Cardiac muscle cell (in vitro differentiated cells and primary cell): ENCODE data around the gene GSTP1. TPM values are rescaled to one million over a fixed set of nuclear protein-coding genes. Genes with fewer than 3 reads are reported as not detected.

Experiments
- DNase-seq, 2 donors: peaks; one replicate each; pipeline versions ENCODE4 v3.0.0 to v3.0.0-alpha.2; 2010 to 2017; ENCODE audit warnings: low read depth in 1 of 2, low spot score in 1 of 2
- H3K27ac ChIP-seq: fragments of 200-600 bp; sonication (generic); 2 replicates; pipeline ENCODE4 v1.5.1; 2016
- H3K27me3 ChIP-seq: fragments of 200-600 bp; sonication (generic); 2 replicates; pipeline ENCODE4 v1.6.0; 2016; ENCODE audit warnings: control low read depth
- H3K36me3 ChIP-seq: fragments of 200-600 bp; sonication (generic); 2 replicates; pipeline ENCODE4 v1.5.1; 2016; ENCODE audit warnings: control low read depth
- H3K4me1 ChIP-seq: fragments of 200-600 bp; sonication (generic); 2 replicates; pipeline ENCODE4 v1.8.1; 2017; ENCODE audit warnings: low read depth, mild to moderate bottlenecking, mixed run types
- H3K4me3 ChIP-seq: fragments of 200-600 bp; sonication (generic); 2 replicates; pipeline ENCODE4 v1.5.1; 2016; ENCODE audit warnings: mild to moderate bottlenecking
- H3K9me3 ChIP-seq: fragments of 200-600 bp; sonication (generic); 2 replicates; pipeline ENCODE4 v1.5.1; 2017; ENCODE audit warnings: low read depth, mild to moderate bottlenecking, control low read depth
- polyA plus RNA-seq: library from polyadenylated mRNA; unstranded; fragments of >200 nt; fragmentation: Nextera tagmentation; extraction: Ambion mirVana; gene quantifications from 2 replicates; pipeline ENCODE4 v1.2.1, GENCODE V29; 2016
- total RNA-seq: library from RNA; depleted of rRNA; stranded (reverse); fragments of >200 nt; gene quantifications from 2 replicates; pipeline ENCODE4 v1.2.3, GENCODE V29; 2016
- TF ChIP-seq, protein P1 (sequence below): IDR thresholded peaks from 2 replicates; pipeline ENCODE4 v1.5.1; 2012; ENCODE audit warnings: low read depth, mild to moderate bottlenecking, low read length

GSTP1 gene
- total and polyA plus RNA-seq, 2 experiments from 2014 or later: 957 to 1,052 TPM

DNA sequence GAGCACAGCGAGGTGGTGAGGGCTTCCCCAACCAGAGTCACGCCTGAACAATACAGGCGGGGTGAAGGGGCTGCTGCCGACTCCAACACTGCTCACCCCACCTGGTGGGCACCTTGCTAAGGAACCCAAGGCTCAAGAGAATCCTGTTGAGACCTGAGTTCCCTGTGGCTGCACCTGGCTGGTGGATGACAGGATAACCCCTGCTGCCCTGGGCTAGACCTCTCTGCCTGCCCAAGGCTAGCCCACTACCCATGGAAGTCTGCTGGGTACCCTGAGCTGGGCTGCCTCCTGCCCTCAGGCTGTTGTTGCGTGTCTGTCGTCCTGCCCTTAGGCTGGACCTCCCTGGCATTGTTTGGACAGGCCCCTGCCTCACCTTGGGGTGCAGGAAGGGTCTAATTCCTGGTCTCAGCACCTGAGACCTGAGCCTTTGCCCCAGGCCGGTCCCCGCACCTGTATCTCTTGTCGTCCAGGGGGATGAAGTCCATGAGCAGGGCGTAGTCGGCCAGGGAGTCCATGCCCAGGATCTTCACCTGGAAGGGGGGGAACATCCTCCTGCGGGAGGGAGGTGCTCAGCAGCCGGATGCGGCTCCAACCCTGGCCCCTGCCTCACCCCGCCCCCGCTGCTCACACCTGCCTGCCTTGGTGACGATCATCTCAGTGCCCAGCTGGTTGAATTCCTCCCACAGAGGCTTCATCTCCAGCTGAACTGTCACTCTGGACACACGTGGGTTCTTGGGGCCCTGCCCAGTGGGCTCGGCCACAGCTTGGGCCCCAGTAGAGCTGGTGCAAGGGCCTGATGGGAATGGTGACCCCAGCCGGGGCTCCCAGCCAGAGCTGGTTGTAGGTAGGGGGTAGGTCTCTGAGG is 51.0 kb downstream of the GSTP1 start:
- TF ChIP-seq, protein P1, sequence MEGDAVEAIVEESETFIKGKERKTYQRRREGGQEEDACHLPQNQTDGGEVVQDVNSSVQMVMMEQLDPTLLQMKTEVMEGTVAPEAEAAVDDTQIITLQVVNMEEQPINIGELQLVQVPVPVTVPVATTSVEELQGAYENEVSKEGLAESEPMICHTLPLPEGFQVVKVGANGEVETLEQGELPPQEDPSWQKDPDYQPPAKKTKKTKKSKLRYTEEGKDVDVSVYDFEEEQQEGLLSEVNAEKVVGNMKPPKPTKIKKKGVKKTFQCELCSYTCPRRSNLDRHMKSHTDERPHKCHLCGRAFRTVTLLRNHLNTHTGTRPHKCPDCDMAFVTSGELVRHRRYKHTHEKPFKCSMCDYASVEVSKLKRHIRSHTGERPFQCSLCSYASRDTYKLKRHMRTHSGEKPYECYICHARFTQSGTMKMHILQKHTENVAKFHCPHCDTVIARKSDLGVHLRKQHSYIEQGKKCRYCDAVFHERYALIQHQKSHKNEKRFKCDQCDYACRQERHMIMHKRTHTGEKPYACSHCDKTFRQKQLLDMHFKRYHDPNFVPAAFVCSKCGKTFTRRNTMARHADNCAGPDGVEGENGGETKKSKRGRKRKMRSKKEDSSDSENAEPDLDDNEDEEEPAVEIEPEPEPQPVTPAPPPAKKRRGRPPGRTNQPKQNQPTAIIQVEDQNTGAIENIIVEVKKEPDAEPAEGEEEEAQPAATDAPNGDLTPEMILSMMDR: no peak

GRCh38 chr11:67635231-67635521 is 51.6 kb downstream of the GSTP1 start:
- H3K4me1 ChIP-seq: peaks cover 4% of the 10 kb centered on the region
- no peaks in the 10 kb centered on the region for H3K9me3 ChIP-seq
- no peak for DNase-seq
- H3K27ac ChIP-seq: no peak overlapping the region
- H3K27me3 ChIP-seq: no peaks in the 10 kb centered on the region
- H3K4me3 ChIP-seq: no peak overlapping the region
- H3K36me3 ChIP-seq: no peaks in the 10 kb centered on the region
- TF ChIP-seq, protein P1: no peak

More for the DNA sequence above, 51.0 kb downstream of the GSTP1 start:
- Histone ChIP-seq H3K4me3 (no peak overlapping the region), H3K4me1 (peaks cover 4% of the 10 kb centered on the region), H3K9me3 (no peaks in the 10 kb centered on the region), H3K27ac (no peak overlapping the region), H3K27me3 (no peaks in the 10 kb centered on the region), H3K36me3 (no peaks in the 10 kb centered on the region)
- no peak for DNase-seq

Other genes starting within 250 kb of the GSTP1 start
- gene POLD4, start 230.3 kb upstream of the GSTP1 start, total RNA-seq: 64.4 and 74.9 TPM in 2 replicates
- 49.8 and 51.9 TPM in 2 replicates for gene POLD4, start 230.3 kb upstream of the GSTP1 start, polyA plus RNA-seq
- gene CLCF1, start 210.2 kb upstream of the GSTP1 start, total RNA-seq: 1.1 and 2.4 TPM in 2 replicates
- 0.09 and 0.16 TPM in 2 replicates for gene CLCF1, start 210.2 kb upstream of the GSTP1 start, polyA plus RNA-seq
- 24.4 and 27.5 TPM in 2 replicates for gene RAD9A, start 191.8 kb upstream of the GSTP1 start, total RNA-seq
- gene RAD9A, start 191.8 kb upstream of the GSTP1 start, polyA plus RNA-seq: 22.2 and 25.2 TPM in 2 replicates
- gene PPP1CA, start 182.0 kb upstream of the GSTP1 start, total RNA-seq: 142 and 174 TPM in 2 replicates
- gene PPP1CA, start 182.0 kb upstream of the GSTP1 start, polyA plus RNA-seq: 179 and 235 TPM in 2 replicates
- 0.11 TPM in 1 of 2 replicates, not detected in the other for gene TBC1D10C, start 179.7 kb upstream of the GSTP1 start, total RNA-seq
- gene TBC1D10C, start 179.7 kb upstream of the GSTP1 start, polyA plus RNA-seq: 0.23 and 1.2 TPM in 2 replicates
- 1.4 and 1.6 TPM in 2 replicates for gene CARNS1, start 168.1 kb upstream of the GSTP1 start, total RNA-seq
- 2.1 and 4.8 TPM in 2 replicates for gene CARNS1, start 168.1 kb upstream of the GSTP1 start, polyA plus RNA-seq
- 88.0 and 97.0 TPM in 2 replicates for gene RPS6KB2, start 155.3 kb upstream of the GSTP1 start, total RNA-seq
- 92.5 and 93.8 TPM in 2 replicates for gene RPS6KB2, start 155.3 kb upstream of the GSTP1 start, polyA plus RNA-seq
- 4.1 and 6.1 TPM in 2 replicates for gene PTPRCAP, start 146.1 kb upstream of the GSTP1 start, total RNA-seq
- gene PTPRCAP, start 146.1 kb upstream of the GSTP1 start, polyA plus RNA-seq: 2.5 and 3.2 TPM in 2 replicates
- gene CORO1B, start 140.3 kb upstream of the GSTP1 start, total RNA-seq: 59.9 and 74.7 TPM in 2 replicates
- gene CORO1B, start 140.3 kb upstream of the GSTP1 start, polyA plus RNA-seq: 51.1 and 61.5 TPM in 2 replicates
- 0.35 TPM in 1 of 2 replicates, not detected in the other for gene GPR152, start 131.1 kb upstream of the GSTP1 start, total RNA-seq
- gene GPR152, start 131.1 kb upstream of the GSTP1 start, polyA plus RNA-seq: not detected in 2 replicates
- gene CABP4, start 128.5 kb upstream of the GSTP1 start, total RNA-seq: 0.32 TPM in 1 of 2 replicates, not detected in the other
- gene CABP4, start 128.5 kb upstream of the GSTP1 start, polyA plus RNA-seq: 0.55 TPM in 1 of 2 replicates, not detected in the other
- gene TMEM134, start 114.6 kb upstream of the GSTP1 start, total RNA-seq: 166 and 326 TPM in 2 replicates
- gene TMEM134, start 114.6 kb upstream of the GSTP1 start, polyA plus RNA-seq: 255 and 272 TPM in 2 replicates
- gene AIP, start 100.8 kb upstream of the GSTP1 start, total RNA-seq: 64.7 and 73.7 TPM in 2 replicates
- 40.4 and 46.4 TPM in 2 replicates for gene AIP, start 100.8 kb upstream of the GSTP1 start, polyA plus RNA-seq
- 58.5 and 117 TPM in 2 replicates for gene PITPNM1, start 78.4 kb upstream of the GSTP1 start, total RNA-seq
- gene PITPNM1, start 78.4 kb upstream of the GSTP1 start, polyA plus RNA-seq: 24.8 and 26.3 TPM in 2 replicates
- gene CDK2AP2, start 75.7 kb upstream of the GSTP1 start, total RNA-seq: 38.5 and 78.0 TPM in 2 replicates
- 60.8 and 136 TPM in 2 replicates for gene CDK2AP2, start 75.7 kb upstream of the GSTP1 start, polyA plus RNA-seq
- not detected in 2 replicates for gene CABP2, start 60.4 kb upstream of the GSTP1 start, total RNA-seq
- gene CABP2, start 60.4 kb upstream of the GSTP1 start, polyA plus RNA-seq: not detected in 2 replicates
- gene NDUFV1, start 23.1 kb downstream of the GSTP1 start, total RNA-seq: 430 and 526 TPM in 2 replicates
- gene NDUFV1, start 23.1 kb downstream of the GSTP1 start, polyA plus RNA-seq: 447 and 449 TPM in 2 replicates
- 6.9 and 24.3 TPM in 2 replicates for gene NUDT8, start 46.1 kb downstream of the GSTP1 start, total RNA-seq
- gene NUDT8, start 46.1 kb downstream of the GSTP1 start, polyA plus RNA-seq: 17.3 and 18.7 TPM in 2 replicates
- not detected in 2 replicates for gene TBX10, start 56.0 kb downstream of the GSTP1 start, total RNA-seq
- gene TBX10, start 56.0 kb downstream of the GSTP1 start, polyA plus RNA-seq: 1.1 and 1.2 TPM in 2 replicates
- gene ACY3, start 66.9 kb downstream of the GSTP1 start, total RNA-seq: not detected in 2 replicates
- gene ACY3, start 66.9 kb downstream of the GSTP1 start, polyA plus RNA-seq: not detected in 2 replicates
- gene ALDH3B2, start 90.8 kb downstream of the GSTP1 start, total RNA-seq: 0.21 TPM in 1 of 2 replicates, not detected in the other
- gene ALDH3B2, start 90.8 kb downstream of the GSTP1 start, polyA plus RNA-seq: not detected in 2 replicates